ENCODE data around the gene TAAR9. TPM values are rescaled to one million over a fixed set of nuclear protein-coding genes. Genes with fewer than 3 reads are reported as not detected.
"Not testable (repeated sequence)": the region's sequence is repeated elsewhere in the genome, so short reads cannot be mapped to it uniquely, and the experiment has no call there.

Gene TAAR9
- total RNA-seq, 2 donors from 2014 or later, result not detected

- ATAC-seq (replicated peaks); H3K36me3 Mint-ChIP-seq (ENCODE audit: low read depth); H3K4me1 Mint-ChIP-seq; H3K27ac Mint-ChIP-seq; H3K9me3 Mint-ChIP-seq; H3K4me3 Mint-ChIP-seq: not testable (repeated sequence)
- peaks cover 21% of the 10 kb centered on the region for H3K27me3 Mint-ChIP-seq
These were observed 3.5 kb upstream of the TAAR9 start for GRCh38 chr6:132534546-132534945.

- Mint-ChIP-seq H3K9me3 (no peaks in the 10 kb centered on the region), H3K27ac (no peak overlapping the region), H3K36me3 (ENCODE audit: low read depth) (no peaks in the 10 kb centered on the region), H3K4me1 (no peaks in the 10 kb centered on the region), H3K4me3 (no peak overlapping the region), H3K27me3 (peaks cover 33% of the 10 kb centered on the region)
- no peak for ATAC-seq (replicated peaks)
These were observed 932 bp upstream of the TAAR9 start for GRCh38 chr6:132537145-132537544.

DNA sequence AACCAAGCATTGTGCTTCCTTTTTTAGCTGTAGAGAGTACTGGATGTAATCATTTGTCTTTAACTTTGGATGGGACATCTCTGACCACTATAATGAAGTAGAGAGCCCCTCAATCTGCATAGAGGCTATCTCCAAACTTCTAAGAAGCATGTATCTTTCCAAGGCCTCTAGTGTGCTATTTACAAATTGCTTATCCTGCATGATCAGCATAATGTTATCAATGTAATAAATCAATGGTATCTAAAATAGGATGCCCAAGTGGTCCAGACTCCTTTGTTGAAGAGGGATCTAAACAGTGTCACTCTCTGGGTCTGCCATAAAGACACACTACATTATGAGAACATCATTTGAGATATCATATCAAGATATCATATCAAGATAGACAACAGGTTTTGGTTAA is 6.7 kb downstream of the TAAR9 start:
- no peak for ATAC-seq (replicated peaks)

GRCh38 chr6:132548746-132549463 is 10.8 kb downstream of the TAAR9 start:
- H3K36me3 Mint-ChIP-seq (ENCODE audit: low read depth), result no peaks in the 10 kb centered on the region
- H3K27ac Mint-ChIP-seq, result no peak overlapping the region
- H3K27me3 Mint-ChIP-seq, result peaks cover 16% of the 10 kb centered on the region
- H3K4me1 Mint-ChIP-seq, result no peaks in the 10 kb centered on the region
- no peak overlapping the region for H3K4me3 Mint-ChIP-seq
- H3K9me3 Mint-ChIP-seq, result no peaks in the 10 kb centered on the region
- no peak for ATAC-seq (replicated peaks)

More for the DNA sequence above, 6.7 kb downstream of the TAAR9 start:
- Mint-ChIP-seq H3K27ac (no peak overlapping the region), H3K36me3 (ENCODE audit: low read depth) (no peaks in the 10 kb centered on the region), H3K9me3 (no peaks in the 10 kb centered on the region), H3K4me1 (no peaks in the 10 kb centered on the region), H3K4me3 (no peak overlapping the region), H3K27me3 (peaks cover 30% of the 10 kb centered on the region)

DNA sequence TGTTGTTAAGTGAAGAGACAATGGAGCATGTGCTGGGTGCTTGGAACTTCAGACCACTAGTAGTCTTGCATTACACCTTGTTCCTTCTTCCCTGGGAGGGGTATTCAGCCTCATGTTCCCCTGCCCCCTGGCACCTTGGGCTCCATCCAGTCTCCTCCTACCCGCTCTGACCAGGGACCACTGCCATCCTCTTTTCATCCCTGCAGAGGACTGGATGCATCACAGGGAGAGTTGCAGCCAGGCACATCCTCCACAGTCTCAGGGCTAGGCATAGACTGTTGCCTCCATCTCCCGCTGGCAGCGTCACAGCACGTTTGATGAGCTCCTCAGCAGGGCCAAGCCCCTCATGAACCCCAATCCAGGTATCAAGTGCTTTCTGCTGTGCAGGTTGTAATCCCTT is 13.1 kb downstream of the TAAR9 start:
- no peak for ATAC-seq (replicated peaks)
- Mint-ChIP-seq H3K9me3 (no peaks in the 10 kb centered on the region), H3K27me3 (peaks cover 14% of the 10 kb centered on the region), H3K27ac (no peak overlapping the region), H3K36me3 (ENCODE audit: low read depth) (no peaks in the 10 kb centered on the region), H3K4me1 (no peaks in the 10 kb centered on the region), H3K4me3 (no peak overlapping the region)

DNA sequence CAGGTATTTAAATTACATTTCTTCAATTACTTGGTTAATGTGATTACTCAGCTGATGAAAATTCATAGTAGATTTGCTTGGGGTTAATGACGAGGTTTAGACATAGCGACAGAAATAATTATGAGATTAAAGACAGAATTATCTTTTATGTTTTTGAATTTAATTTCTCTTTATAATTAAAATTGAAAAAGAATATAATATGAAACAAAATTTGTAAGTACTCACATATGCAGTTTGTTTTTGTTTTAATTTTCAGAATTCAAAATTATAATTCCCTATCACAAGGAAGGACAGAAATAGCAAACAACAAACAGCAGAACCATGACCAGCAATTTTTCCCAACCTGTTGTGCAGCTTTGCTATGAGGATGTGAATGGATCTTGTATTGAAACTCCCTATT is 14.3 kb downstream of the TAAR9 start, which contains the start of gene TAAR8:
TSS of gene TAAR8 (plus strand) at position 301 of the 400 bp plus-strand sequence. CDS start at position 322, 21 bp downstream.
- ATAC-seq (replicated peaks), result no peak
- peaks cover 22% of the 10 kb centered on the region for H3K27me3 Mint-ChIP-seq
- H3K36me3 Mint-ChIP-seq (ENCODE audit: low read depth), result no peaks in the 10 kb centered on the region

DNA sequence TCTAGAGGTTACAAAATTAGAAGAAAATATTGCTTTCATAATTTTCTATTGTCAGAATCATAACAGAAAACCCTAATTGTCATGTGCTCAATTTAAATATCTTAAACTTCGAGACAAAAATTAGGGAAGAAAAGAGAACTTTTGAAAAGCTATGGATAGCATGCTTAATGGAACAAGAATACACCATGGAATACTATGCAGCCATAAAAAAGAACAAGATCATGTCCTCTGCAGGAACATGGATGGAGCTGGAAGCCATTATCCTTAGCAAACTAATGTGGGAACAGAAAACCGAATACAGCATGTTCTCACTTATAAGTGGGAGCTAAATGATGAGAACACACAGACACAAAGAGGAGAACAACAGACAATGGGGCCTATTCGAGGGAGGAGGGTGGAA is 22.0 kb downstream of the TAAR9 start:
- H3K36me3 Mint-ChIP-seq (ENCODE audit: low read depth); ATAC-seq (replicated peaks); H3K4me1 Mint-ChIP-seq; H3K27ac Mint-ChIP-seq; H3K9me3 Mint-ChIP-seq; H3K4me3 Mint-ChIP-seq: not testable (repeated sequence)
- peaks cover 39% of the 10 kb centered on the region for H3K27me3 Mint-ChIP-seq

More for the DNA sequence above, 14.3 kb downstream of the TAAR9 start, which contains the start of gene TAAR8:
- H3K4me3 Mint-ChIP-seq, result no peak within 1 kb of the TSS
- H3K4me1 Mint-ChIP-seq, result no peaks in the 10 kb centered on the region
- H3K27ac Mint-ChIP-seq, result no peak within 1 kb of the TSS
- no peaks in the 10 kb centered on the region for H3K9me3 Mint-ChIP-seq

- H3K27ac Mint-ChIP-seq, result no peak overlapping the region
- H3K4me1 Mint-ChIP-seq, result no peaks in the 10 kb centered on the region
- peaks cover 34% of the 10 kb centered on the region for H3K27me3 Mint-ChIP-seq
- no peak for ATAC-seq (replicated peaks)
- H3K36me3 Mint-ChIP-seq (ENCODE audit: low read depth), result no peaks in the 10 kb centered on the region
- no peak overlapping the region for H3K4me3 Mint-ChIP-seq
- H3K9me3 Mint-ChIP-seq, result no peaks in the 10 kb centered on the region
These were observed 28.3 kb downstream of the TAAR9 start for GRCh38 chr6:132566404-132566803.

DNA sequence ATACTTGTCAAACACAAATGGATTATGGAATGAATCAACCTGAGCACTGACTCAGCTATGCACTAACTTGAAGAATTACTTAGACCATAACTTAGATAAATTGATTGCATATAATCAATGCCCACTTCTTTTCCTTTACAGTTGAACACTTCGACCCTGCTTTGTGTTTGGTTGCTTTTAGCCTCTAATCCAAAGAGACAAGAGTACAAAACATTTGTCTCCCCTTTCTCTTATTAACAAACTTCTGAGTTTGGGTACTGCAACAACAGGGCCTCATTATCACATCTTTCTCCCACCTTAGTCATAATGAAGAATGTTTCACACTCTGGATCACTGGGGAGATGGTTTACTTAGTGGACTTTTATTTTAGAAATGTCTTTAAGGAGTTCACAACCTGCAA is 29.5 kb downstream of the TAAR9 start:
- no peaks in the 10 kb centered on the region for H3K4me1 Mint-ChIP-seq
- no peak overlapping the region for H3K27ac Mint-ChIP-seq
- H3K36me3 Mint-ChIP-seq (ENCODE audit: low read depth), result no peaks in the 10 kb centered on the region
- H3K4me3 Mint-ChIP-seq, result no peak overlapping the region
- ATAC-seq (replicated peaks), result no peak
- no peaks in the 10 kb centered on the region for H3K9me3 Mint-ChIP-seq
- peaks cover 33% of the 10 kb centered on the region for H3K27me3 Mint-ChIP-seq

DNA sequence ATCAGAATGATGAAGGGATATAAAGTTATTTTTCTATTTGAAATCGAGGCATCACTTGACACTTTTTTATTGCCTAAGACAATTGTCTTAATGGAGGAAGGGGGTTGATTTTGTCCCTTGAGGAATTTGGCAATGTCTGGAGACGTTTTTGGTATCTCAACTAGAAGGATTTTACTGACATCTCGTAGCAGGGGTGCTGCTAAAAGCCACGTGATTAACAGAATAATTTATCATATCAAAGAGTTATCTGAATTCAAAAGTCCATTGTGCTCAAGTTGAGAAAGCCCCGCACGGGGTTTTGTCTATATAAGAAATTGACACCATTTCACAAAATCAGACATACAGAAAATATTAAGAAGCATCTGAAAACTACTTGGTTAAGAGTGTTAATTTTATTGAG is 30.5 kb downstream of the TAAR9 start:
- Mint-ChIP-seq H3K27ac (no peak overlapping the region), H3K9me3 (no peaks in the 10 kb centered on the region), H3K4me1 (no peaks in the 10 kb centered on the region), H3K27me3 (peaks cover 27% of the 10 kb centered on the region), H3K36me3 (ENCODE audit: low read depth) (no peaks in the 10 kb centered on the region), H3K4me3 (no peak overlapping the region)
- no peak for ATAC-seq (replicated peaks)

DNA sequence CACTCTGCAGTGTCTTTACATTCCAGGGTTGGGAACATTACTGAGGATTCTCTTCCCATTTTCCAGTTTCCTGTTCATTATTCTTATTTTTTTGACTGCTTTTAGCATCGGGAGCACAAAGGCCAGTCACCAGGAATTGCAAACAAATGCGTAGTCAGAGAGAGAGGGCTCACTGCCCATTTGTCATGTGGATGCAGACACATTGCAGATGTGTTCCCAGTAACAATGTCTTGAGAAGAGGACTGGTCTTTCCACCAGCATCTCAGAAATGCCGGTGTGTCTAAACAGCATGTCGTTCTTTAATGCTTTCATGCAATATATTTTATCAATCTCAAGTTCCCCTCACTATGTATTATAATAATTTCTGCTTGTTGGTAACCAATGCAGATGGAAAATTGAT is 31.1 kb downstream of the TAAR9 start:
- Mint-ChIP-seq H3K9me3 (no peaks in the 10 kb centered on the region), H3K27me3 (peaks cover 27% of the 10 kb centered on the region), H3K27ac (no peak overlapping the region), H3K4me1 (no peaks in the 10 kb centered on the region), H3K4me3 (no peak overlapping the region), H3K36me3 (ENCODE audit: low read depth) (no peaks in the 10 kb centered on the region)
- no peak for ATAC-seq (replicated peaks)

GRCh38 chr6:132570221-132570777 is 32.2 kb downstream of the TAAR9 start, which contains the start of gene TAAR6:
Gene TAAR6 (plus strand): TSS chr6:132570322. CDS start chr6:132570322, 0 bp downstream.
- Mint-ChIP-seq H3K27me3 (peaks cover 26% of the 10 kb centered on the region), H3K27ac (no peak within 1 kb of the TSS), H3K4me3 (no peak within 1 kb of the TSS), H3K36me3 (ENCODE audit: low read depth) (no peaks in the 10 kb centered on the region), H3K9me3 (no peaks in the 10 kb centered on the region), H3K4me1 (no peaks in the 10 kb centered on the region)
- no peak for ATAC-seq (replicated peaks)

- H3K4me3 Mint-ChIP-seq, result no peak overlapping the region
- no peak for ATAC-seq (replicated peaks)
These were observed 33.7 kb downstream of the TAAR9 start for GRCh38 chr6:132571774-132572173.

DNA sequence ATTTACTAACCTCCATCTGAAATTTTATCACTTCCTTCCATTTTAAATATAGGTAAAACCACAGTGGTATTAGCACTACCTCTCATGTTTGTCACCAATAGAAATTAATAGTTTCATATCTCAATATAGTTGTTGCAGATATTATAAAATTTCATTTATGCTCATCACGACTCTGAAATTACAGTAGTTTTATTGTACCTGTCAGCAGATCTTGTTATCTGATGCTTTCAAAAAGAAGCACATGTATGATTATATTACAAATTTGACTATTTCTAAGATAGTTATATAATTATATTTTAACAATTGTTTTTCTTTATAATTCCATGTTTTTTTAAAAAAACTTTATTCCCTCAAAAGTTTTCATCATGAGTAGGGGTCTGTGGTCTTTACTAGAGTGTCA is 46.6 kb downstream of the TAAR9 start:
- H3K27me3 Mint-ChIP-seq, result peaks cover 48% of the 10 kb centered on the region
- no peaks in the 10 kb centered on the region for H3K9me3 Mint-ChIP-seq
- ATAC-seq (replicated peaks), result no peak
- no peaks in the 10 kb centered on the region for H3K4me1 Mint-ChIP-seq
- H3K4me3 Mint-ChIP-seq, result no peak overlapping the region
- no peaks in the 10 kb centered on the region for H3K36me3 Mint-ChIP-seq (ENCODE audit: low read depth)
- no peak overlapping the region for H3K27ac Mint-ChIP-seq

More at GRCh38 chr6:132571774-132572173, 33.7 kb downstream of the TAAR9 start:
- Mint-ChIP-seq H3K36me3 (ENCODE audit: low read depth) (no peaks in the 10 kb centered on the region), H3K4me1 (no peaks in the 10 kb centered on the region), H3K27me3 (peaks cover 22% of the 10 kb centered on the region), H3K27ac (no peak overlapping the region), H3K9me3 (no peaks in the 10 kb centered on the region)

DNA sequence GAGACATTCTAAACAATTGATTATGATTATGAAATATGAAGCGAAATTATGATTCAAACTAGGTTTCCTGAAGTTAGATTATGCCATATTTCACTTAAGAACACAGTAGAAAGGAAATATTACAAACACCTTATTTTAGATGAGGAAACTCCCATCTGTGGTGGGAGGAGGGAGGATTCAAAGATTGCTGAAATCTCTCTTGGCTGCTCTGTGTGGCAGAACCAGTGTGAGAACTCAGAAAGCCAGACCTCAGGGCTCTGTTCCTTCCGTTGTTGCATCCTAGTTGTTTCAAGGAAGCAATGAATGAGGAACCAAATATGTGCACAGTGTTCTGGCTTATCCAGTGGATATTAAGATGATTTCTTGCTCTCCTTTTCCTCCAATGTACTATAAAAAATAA is 49.3 kb downstream of the TAAR9 start:
- Mint-ChIP-seq H3K4me1 (no peaks in the 10 kb centered on the region), H3K36me3 (ENCODE audit: low read depth) (no peaks in the 10 kb centered on the region), H3K4me3 (no peak overlapping the region), H3K27me3 (peaks cover 40% of the 10 kb centered on the region), H3K9me3 (no peaks in the 10 kb centered on the region), H3K27ac (no peak overlapping the region)
- ATAC-seq (replicated peaks), result no peak

Data from activated T-helper 17 cell treated with anti-CD3 and anti-CD28 coated beads, Interleukin-2, amount 50 U/mL, for 72 hours (primary cell).